Naive B cell (primary cell): ENCODE data around the gene TRIM50. TPM values are rescaled to one million over a fixed set of nuclear protein-coding genes. Genes with fewer than 3 reads are reported as not detected.
"Not testable (repeated sequence)": the region's sequence is repeated elsewhere in the genome, so short reads cannot be mapped to it uniquely, and the experiment has no call there.

Source experiments
- ATAC-seq, 2 donors: fragments of 150-1000 bp; cut with Tn5 transposase; 2 replicates each; pipeline ENCODE4 v1.10.0; 2021; ENCODE audit warnings: low read depth in 2 of 2, mild to moderate bottlenecking in 2 of 2, moderate library complexity in 2 of 2
- DNase-seq: peaks from one replicate; pipeline ENCODE4 v3.0.0; 2022
- H3K27ac Mint-ChIP-seq, 6 donors: one replicate each; pipeline ENCODE4 v1.8.0; 2020 to 2022; ENCODE audit warnings: mild to moderate bottlenecking in 6 of 6, mixed read lengths in 6 of 6, moderate library complexity in 5 of 6, inconsistent platforms in 2 of 6
- H3K27me3 Mint-ChIP-seq, 3 donors: one replicate each; pipeline ENCODE4 v1.8.0; 2021 to 2022; ENCODE audit warnings: mixed read lengths in 3 of 3, mild to moderate bottlenecking in 1 of 3
- H3K36me3 Mint-ChIP-seq, 2 donors: one replicate each; pipeline ENCODE4 v1.8.0; 2020 to 2022; ENCODE audit warnings: mixed read lengths in 2 of 2, inconsistent platforms in 1 of 2, mild to moderate bottlenecking in 1 of 2
- H3K4me1 Mint-ChIP-seq, 3 donors: one replicate each; pipeline ENCODE4 v1.8.0; 2020 to 2022; ENCODE audit warnings: mixed read lengths in 3 of 3, inconsistent platforms in 1 of 3, mild to moderate bottlenecking in 1 of 3, moderate library complexity in 1 of 3
- H3K4me3 Mint-ChIP-seq, 8 donors: one replicate each; pipeline ENCODE4 v1.8.0; 2020 to 2022; ENCODE audit warnings: mild to moderate bottlenecking in 8 of 8, mixed read lengths in 8 of 8, moderate library complexity in 8 of 8, inconsistent platforms in 2 of 8
- H3K9me3 Mint-ChIP-seq, 7 donors: one replicate each; pipeline ENCODE4 v1.8.0; 2020 to 2022; ENCODE audit warnings: mixed read lengths in 7 of 7, mild to moderate bottlenecking in 5 of 7, inconsistent platforms in 2 of 7, moderate library complexity in 1 of 7
- polyA plus RNA-seq, 6 donors: library from polyadenylated mRNA; unstranded; fragments of 300-500 nt; fragmentation: Illumina TruSeq; gene quantifications; one replicate each; pipeline ENCODE4 v1.2.3, GENCODE V29; 2021; ENCODE audit warnings: low read depth in 6 of 6

TRIM50 gene
- polyA plus RNA-seq, 6 donors from 2014 or later, result 0.13 TPM; not detected in 5

DNA sequence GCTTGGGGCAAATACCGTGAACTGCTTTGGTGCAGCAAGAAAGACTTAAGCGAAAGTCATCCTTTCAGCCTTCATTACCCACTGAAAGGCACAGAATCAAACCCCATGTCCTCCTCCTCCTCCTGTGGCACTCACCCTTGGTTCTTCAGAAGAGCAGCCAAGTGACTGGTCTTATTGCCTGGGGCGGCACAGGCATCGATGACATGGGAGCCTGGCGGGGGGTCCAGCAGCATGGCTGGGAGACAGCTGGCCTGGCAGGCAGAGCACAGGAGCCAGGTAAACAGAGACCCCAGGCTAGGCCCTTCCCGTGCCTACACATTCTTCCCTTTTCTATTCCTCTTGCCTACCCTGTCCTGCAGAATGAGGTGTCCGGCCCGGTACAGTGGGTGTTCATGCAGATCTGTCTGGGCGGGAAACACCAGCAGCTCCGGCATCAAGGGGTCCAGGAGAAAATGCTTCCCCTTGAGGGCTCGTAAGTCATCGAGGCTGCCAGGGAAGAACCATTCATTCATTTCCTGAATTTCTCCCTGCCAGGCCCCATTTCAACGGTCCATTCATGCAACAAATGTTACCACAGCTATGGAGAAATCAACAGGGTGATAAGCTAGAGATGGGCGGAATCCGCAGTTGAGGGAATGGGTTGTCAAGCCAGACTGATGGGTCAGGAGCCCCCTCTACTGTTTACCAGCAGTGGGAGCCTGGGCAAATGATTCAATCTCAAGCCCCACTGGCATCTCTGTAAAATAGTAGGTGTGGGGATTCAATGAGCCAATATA is 23.1 kb downstream of the TRIM50 start:
- H3K36me3 Mint-ChIP-seq, result peaks cover 5 to 16% of the 10 kb centered on the region in 2 donors
- H3K9me3 Mint-ChIP-seq, H3K4me3 Mint-ChIP-seq, ATAC-seq, H3K27me3 Mint-ChIP-seq, DNase-seq: not testable (repeated sequence)
- peak overlapping the region in 1 of 6 donors; percentile 49 for H3K27ac Mint-ChIP-seq
- peaks cover 26 to 36% (median 32%) of the 10 kb centered on the region in 3 donors for H3K4me1 Mint-ChIP-seq

DNA sequence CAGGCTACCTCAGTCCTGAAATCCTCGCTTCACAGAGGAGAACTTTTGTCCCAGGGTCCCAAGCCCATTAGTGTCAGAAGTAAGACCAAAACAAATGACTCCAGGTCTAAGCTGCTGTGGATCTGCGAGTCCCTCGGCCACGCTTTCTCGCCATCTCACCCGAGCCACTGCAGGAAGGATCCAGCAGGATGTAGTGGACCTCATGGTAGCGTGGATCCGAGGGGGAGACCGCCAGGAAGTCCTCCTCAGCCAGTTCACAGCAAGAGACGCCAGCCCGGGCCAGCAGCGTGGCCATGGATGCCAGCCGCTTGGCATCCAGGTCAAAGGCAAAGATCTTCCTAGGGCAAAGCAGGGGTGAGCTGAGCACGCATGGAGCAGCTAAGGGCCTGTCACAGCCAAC is 23.8 kb downstream of the TRIM50 start:
- no peak for DNase-seq
- Mint-ChIP-seq H3K4me1 (peaks cover 26 to 37% (median 29%) of the 10 kb centered on the region in 3 donors), H3K9me3 (no peaks in the 10 kb centered on the region), H3K36me3 (peaks cover 5 to 16% of the 10 kb centered on the region in 2 donors), H3K27ac (no peak overlapping the region), H3K4me3 (peak overlapping the region in 1 of 8 donors; percentile 44), H3K27me3 (no peaks in the 10 kb centered on the region)
- no peak for ATAC-seq

DNA sequence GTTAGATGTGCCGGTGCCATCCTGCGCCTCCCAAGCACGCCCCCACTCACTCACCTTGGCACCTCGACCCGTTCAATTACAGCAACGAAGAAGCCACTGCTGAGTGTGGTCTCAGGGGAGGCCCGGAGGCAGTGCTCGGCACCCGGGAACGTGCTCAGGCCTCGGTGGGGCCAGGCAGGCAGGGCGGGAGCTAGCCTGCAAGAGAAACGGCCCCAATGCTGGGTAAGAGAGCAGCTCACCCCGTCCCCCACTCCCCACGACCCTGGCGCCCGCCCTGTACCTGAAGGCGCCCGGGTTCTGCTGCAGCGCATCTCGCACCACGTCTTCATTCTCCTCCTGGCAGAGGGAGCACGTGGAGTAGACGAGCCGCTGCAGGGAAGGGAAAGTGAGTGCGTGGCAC is 24.3 kb downstream of the TRIM50 start:
- no peak for DNase-seq
- no peaks in the 10 kb centered on the region for H3K9me3 Mint-ChIP-seq
- peaks cover 22 to 34% (median 24%) of the 10 kb centered on the region in 3 donors for H3K4me1 Mint-ChIP-seq
- H3K27me3 Mint-ChIP-seq, result no peaks in the 10 kb centered on the region
- no peak overlapping the region for H3K27ac Mint-ChIP-seq
- no peak overlapping the region for H3K4me3 Mint-ChIP-seq
- no peak for ATAC-seq
- H3K36me3 Mint-ChIP-seq, result peaks cover 5 to 12% of the 10 kb centered on the region in 2 donors

DNA sequence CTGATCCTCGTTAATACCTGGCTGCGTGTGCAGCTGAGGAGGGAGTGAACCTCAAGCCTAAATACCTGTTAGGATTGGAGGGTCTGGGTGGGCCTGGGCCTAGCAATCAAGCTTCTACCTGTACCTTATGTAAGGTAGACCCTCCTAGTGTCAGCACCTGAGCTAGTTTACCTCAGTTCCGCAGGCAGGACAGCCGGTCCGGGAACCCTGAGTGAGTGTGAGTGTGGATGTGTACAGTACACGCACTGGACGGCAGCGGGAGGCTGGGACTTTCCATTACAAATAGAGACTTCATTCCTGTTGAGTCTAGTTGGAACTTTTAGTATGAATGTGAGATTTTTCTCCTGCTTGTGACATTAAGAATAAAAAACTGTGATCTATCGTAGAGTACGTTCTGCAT is 25.0 kb downstream of the TRIM50 start:
- H3K9me3 Mint-ChIP-seq, DNase-seq, ATAC-seq, H3K27me3 Mint-ChIP-seq, H3K27ac Mint-ChIP-seq, H3K36me3 Mint-ChIP-seq: not testable (repeated sequence)
- Mint-ChIP-seq H3K4me1 (peaks cover 17 to 27% (median 19%) of the 10 kb centered on the region in 3 donors), H3K4me3 (peak overlapping the region in 1 of 8 donors; percentile 24)

DNA sequence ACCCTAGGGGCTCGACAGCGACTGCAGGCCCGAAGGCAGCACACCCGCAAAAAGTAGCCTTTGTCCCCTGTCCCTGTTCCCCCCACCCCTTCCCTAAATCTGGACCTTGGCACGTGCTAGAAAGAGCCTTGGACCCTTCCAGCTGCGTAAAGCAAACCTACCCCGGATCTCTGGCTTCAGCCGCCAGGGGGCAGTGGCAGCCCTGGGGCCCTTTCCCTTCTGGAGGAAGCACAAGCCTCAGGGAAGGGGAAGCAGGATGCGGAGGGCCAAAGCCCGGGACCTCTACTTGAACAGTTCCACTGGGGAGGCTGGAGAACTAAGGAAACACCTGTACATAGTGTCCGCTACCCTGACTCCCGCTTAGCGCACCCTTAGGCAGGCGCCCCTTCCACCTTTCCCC is 26.8 kb downstream of the TRIM50 start:
- peaks cover 5 to 12% (median 6%) of the 10 kb centered on the region in 3 donors for H3K4me1 Mint-ChIP-seq
- not testable (repeated sequence) for H3K4me3 Mint-ChIP-seq

DNA sequence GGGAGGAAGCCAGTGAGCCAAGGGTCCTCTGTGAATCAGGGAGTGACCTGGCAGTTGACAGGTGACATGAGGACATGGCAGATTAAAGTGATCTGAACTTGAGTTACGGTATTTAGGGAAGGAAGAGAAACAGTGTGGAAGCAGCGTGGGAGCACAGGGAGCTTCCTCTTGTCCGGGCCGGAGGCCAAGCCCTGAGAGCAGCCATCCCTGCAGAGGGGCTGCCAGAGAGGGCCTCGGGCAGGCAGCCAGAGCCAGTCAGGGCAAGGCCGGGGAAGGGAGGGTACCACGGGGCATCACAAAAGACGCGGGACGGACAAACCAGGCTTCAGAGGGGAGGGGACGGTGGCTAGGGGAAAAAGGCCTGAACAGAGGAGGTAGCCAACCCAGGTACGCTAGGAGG is 28.1 kb downstream of the TRIM50 start:
- not testable (repeated sequence) for H3K4me1 Mint-ChIP-seq, H3K36me3 Mint-ChIP-seq, H3K9me3 Mint-ChIP-seq, DNase-seq, H3K27me3 Mint-ChIP-seq, H3K4me3 Mint-ChIP-seq, ATAC-seq, H3K27ac Mint-ChIP-seq

More for the DNA sequence above, 26.8 kb downstream of the TRIM50 start:
- H3K27me3 Mint-ChIP-seq, H3K9me3 Mint-ChIP-seq, H3K36me3 Mint-ChIP-seq, DNase-seq, H3K27ac Mint-ChIP-seq, ATAC-seq: not testable (repeated sequence)

DNA sequence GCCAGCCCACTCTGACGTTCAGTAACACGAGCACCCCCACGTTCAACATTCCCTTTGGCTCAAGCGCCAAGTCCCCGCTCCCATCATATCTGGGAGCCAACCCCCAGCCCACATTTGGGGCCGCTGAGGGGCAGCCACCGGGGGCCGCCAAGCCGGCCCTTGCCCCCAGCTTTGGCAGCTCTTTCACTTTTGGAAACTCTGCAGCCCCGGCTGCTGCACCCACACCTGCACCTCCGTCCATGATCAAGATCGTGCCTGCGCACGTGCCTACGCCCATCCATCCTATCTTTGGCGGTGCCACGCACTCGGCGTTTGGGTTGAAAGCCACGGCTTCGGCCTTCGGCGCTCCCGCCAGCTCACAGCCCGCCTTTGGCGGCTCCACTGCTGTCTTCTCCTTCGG is 30.2 kb downstream of the TRIM50 start:
- not testable (repeated sequence) for H3K9me3 Mint-ChIP-seq, DNase-seq

DNA sequence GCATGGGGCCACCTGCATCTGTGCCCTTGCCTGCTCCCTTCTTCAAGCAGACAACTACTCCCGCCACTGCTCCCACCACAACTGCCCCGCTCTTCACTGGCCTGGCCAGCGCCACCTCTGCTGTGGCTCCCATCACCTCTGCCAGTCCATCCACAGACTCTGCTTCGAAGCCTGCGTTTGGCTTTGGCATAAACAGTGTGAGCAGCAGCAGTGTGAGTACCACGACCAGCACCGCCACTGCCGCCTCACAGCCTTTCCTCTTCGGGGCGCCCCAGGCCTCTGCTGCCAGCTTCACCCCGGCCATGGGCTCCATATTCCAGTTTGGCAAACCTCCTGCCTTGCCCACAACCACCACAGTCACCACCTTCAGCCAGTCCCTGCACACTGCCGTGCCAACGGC is 30.6 kb downstream of the TRIM50 start:
- not testable (repeated sequence) for H3K36me3 Mint-ChIP-seq, H3K4me1 Mint-ChIP-seq, H3K27ac Mint-ChIP-seq, ATAC-seq, H3K4me3 Mint-ChIP-seq, H3K27me3 Mint-ChIP-seq, DNase-seq, H3K9me3 Mint-ChIP-seq

More for the DNA sequence above, 30.2 kb downstream of the TRIM50 start:
- not testable (repeated sequence) for ATAC-seq, H3K4me1 Mint-ChIP-seq, H3K27me3 Mint-ChIP-seq, H3K27ac Mint-ChIP-seq, H3K4me3 Mint-ChIP-seq, H3K36me3 Mint-ChIP-seq

DNA sequence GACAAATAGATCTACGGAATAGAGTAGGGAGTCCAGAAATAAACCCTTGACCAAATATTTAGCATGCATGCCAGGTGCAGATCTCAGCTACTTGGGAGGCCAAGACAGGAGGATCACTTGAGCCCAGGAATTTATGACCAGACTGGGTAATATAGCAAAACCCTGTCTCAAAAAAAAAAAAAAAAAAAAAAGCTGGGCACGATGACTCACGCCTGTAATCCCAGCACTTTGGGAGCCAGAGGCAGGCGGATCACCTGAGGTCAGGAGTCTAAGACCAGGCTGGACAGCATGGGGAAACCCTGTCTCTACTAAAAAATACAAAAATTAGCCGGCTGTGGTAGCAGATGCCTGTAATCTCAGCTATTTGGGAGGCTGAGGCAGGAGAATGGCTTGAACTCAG is 50.7 kb downstream of the TRIM50 start:
- not testable (repeated sequence) for H3K9me3 Mint-ChIP-seq, ATAC-seq, H3K27ac Mint-ChIP-seq, H3K36me3 Mint-ChIP-seq, H3K4me1 Mint-ChIP-seq, H3K27me3 Mint-ChIP-seq, H3K4me3 Mint-ChIP-seq, DNase-seq

DNA sequence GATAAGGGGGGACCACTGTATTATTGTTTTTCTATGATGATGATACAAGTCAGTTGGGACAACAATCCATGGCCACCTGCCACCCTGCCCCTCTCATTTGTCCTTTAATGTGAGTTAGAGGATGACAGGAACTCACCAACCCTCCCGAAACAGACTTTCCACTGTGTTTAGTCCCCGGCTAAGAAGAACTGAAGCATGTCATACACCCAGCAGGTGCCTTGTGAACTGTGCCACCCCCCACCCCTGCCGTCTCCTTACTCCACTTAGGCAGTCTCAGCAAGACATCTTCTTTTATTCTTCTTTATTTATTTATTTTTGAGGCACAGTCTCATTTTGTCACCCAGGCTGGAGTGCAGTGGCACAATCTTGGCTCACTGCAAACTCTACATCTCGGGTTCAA is 60.1 kb downstream of the TRIM50 start:
- H3K27me3 Mint-ChIP-seq, H3K36me3 Mint-ChIP-seq, H3K9me3 Mint-ChIP-seq, DNase-seq: not testable (repeated sequence)
- peak overlapping the region in 7 of 8 donors; percentile 9 to 77 (median 60) for H3K4me3 Mint-ChIP-seq
- peaks cover 0 to 17% (median 0%) of the 10 kb centered on the region in 3 donors for H3K4me1 Mint-ChIP-seq
- ATAC-seq, result peak; percentile 72
- H3K27ac Mint-ChIP-seq, result peak overlapping the region in 4 of 6 donors; percentile 24 to 86 (median 55)

DNA sequence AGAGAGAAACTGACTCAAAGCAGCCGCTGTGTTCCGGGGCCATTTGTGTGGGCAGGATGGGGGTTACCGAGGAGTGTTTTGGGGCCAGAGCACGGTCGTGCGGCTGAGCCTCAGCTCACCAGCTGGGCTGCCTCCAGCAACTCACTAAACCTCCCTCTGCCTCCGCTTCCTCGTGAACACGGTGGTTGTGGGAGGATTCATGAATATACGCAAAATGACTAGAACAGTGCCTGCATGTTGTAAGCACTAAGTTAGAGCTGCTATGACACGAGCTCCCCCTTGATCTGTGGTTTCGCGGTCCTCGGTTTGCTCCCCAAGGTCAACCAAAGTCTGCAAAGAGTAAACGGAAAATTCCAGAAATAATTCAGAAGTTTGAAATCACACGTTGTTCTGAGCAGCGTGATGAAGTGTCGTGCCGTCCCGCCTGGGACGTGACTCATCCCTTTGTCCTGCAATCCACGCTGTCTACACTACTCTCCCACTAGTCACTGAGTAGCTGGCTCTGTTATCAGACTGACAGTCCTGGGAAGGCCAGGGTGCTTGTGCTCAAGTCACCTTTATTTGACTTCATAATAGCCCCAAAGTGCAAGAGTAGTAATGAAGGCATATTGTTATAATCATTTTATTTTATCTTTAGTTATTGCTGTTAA is 61.0 kb downstream of the TRIM50 start:
- not testable (repeated sequence) for DNase-seq, H3K36me3 Mint-ChIP-seq, H3K9me3 Mint-ChIP-seq, H3K27me3 Mint-ChIP-seq, ATAC-seq, H3K4me3 Mint-ChIP-seq, H3K27ac Mint-ChIP-seq
- H3K4me1 Mint-ChIP-seq, result peaks cover 0 to 18% (median 0%) of the 10 kb centered on the region in 3 donors
